A673 (cell line): ENCODE results near the gene GTF2E1.

Experiments
- CTCF ChIP-seq: fragments of 300-800, 200-600 bp; sonication (generic); conservative IDR thresholded peaks from 2 replicates; pipeline ENCODE4 v1.5.1; 2017; ENCODE audit warnings: low read depth, mild to moderate bottlenecking, antibody characterized with exemption, low read length, moderate library complexity, mixed read lengths
- EZH2 ChIP-seq: fragments of 200-600 bp; sonication (generic); IDR thresholded peaks from 2 replicates; pipeline ENCODE4 v1.6.1; 2017; ENCODE audit warnings: borderline replicate concordance, low read depth, mild to moderate bottlenecking, mixed read lengths, antibody characterized with exemption, low read length; ENCODE audit not compliant: poor library complexity, severe bottlenecking

- TF ChIP-seq CTCF (no peak), EZH2 (no peak)
Observed at GRCh38 chr3:120796976-120797375, 54.4 kb downstream of the GTF2E1 start.
